ENCODE results near the gene ADGRL3. TPM values are rescaled to one million over a fixed set of nuclear protein-coding genes. Genes with fewer than 3 reads are reported as not detected.

The ADGRL3 gene
- total RNA-seq, 1 donor from 2014 or later, result 0.08 TPM

DNA sequence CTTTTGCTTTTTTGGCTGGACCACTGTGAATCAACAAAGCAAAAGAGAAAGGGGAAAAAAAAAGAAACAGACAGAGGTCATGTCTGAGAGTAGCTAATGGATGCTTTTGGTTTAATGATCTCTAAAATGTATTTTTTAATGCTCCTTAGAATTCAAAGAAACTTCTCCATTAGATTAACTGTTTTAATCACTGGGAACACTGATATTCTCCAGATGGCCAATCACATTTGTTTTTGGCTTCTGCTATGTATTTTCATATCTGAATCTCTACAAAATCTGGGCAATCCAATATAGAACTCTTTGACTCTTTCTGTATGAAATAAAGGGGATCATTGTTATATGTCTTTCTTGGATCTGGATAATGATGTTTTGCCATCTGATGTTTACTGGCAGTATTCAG lies 278.2 kb downstream of the ADGRL3 start:
- no peak for DNase-seq (ENCODE audit: low read depth)

DNA sequence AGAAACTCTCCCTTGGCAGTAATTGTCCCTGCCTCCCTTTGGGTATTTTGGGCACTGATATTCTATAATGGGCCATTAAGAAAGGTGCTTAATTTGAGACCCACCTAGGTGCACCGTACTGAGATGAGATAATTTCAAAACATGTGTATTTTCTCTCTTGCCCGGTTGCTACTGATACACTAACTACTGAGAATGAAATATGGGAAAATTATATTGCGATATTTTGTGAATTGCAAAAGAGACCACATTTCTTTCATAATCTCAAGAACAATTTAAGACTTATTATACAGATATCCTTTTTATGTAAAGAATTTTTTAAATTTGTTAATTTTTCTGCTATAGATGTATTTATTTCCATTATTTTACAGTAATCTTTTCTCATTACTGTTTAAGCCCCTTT lies 284.9 kb downstream of the ADGRL3 start:
- DNase-seq (ENCODE audit: low read depth), result no peak

DNA sequence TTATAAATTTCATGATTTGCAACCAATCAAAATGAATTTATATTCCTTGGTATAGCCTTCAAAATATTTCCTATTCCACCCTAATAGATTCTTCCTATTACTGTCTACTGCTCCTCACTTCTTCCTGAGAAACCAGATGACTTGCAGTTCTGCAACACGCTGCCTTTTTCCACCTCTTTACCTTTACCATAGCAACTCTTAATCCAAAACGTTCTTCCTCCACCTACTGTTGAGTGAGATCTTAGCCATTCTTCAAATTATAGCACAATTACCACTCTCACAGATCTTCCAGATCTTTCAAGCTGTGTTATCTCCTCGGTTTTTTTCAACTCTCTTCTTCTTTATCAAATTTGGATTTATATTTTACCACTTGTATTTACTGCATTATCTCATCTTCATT lies 289.8 kb downstream of the ADGRL3 start:
- no peak for DNase-seq (ENCODE audit: low read depth)

DNA sequence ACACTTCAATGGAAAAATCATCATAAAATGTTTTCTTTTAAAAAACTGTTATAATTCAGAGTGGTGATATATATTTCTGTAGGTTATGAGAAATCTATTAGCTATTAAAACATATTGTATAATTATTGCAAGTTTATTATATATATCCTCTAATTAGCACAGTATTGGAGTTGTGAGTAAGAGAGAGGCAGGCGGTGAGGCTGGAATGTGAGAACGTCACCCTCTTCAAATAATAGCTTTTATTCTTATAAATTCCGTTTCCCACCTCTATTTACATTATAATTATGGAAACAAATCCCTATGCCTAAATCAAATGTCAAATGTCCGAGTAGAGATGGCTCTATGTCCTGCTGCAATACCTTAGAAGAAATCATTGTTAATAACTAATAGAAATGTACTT lies 292.9 kb downstream of the ADGRL3 start:
- no peak for DNase-seq (ENCODE audit: low read depth)

DNA sequence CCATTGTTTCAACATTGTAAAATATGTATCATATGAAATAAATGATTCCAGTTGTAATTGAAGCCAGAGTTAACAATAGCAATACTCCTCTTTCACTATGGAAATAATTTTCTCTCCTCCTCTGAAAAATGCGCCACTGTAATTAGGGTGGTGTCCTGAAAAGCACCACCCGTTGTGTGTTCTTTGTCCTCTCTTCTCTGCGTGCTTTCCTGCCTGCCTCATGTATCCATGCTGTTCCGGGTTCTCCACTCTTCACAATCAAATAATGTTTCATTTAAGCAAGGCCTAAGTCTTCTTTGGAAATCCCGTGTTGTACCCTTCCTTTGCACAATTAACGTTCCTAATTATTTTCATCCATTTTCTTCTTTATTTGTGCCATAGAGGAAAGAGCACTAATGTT lies 293.3 kb downstream of the ADGRL3 start:
- no peak for DNase-seq (ENCODE audit: low read depth)

DNA sequence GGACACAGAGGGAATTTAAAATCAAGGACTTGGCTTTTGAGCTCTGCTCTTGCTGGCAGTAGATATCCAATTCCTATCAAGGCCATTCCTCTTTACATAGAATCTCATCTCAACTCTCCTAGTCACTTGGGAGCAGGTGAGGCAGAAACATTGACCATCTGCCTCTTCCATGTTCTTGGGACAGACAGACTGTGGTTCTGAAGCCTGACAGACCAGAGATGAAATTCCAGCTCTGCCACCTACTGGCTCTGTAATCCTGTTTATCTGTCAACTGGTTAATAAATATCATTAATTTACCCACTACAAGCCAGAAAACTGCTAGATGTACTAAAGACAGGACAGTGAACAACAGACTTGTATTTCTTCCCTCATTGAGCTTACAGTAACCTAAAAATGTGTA lies 300.8 kb downstream of the ADGRL3 start:
- DNase-seq (ENCODE audit: low read depth), result peak; percentile 58

DNA sequence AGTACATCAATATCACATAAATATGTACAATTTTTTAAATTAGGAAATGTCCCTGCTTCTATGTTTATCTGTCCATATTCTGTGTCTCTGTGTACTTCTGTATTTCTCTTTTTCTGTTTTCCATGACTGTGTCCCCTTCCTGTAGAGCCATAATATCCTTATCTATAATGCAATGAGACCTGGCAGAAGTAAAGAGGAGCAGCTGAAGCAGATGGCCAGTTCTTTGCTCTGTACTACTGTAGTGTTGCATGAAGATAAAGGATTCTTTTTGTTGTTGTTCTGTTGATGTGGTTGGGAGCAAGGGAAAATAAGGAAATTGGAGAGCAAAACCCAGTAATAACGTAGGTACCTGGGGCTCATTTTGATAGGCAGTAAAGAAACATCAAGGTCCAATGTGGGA lies 301.7 kb downstream of the ADGRL3 start:
- no peak for DNase-seq (ENCODE audit: low read depth)

DNA sequence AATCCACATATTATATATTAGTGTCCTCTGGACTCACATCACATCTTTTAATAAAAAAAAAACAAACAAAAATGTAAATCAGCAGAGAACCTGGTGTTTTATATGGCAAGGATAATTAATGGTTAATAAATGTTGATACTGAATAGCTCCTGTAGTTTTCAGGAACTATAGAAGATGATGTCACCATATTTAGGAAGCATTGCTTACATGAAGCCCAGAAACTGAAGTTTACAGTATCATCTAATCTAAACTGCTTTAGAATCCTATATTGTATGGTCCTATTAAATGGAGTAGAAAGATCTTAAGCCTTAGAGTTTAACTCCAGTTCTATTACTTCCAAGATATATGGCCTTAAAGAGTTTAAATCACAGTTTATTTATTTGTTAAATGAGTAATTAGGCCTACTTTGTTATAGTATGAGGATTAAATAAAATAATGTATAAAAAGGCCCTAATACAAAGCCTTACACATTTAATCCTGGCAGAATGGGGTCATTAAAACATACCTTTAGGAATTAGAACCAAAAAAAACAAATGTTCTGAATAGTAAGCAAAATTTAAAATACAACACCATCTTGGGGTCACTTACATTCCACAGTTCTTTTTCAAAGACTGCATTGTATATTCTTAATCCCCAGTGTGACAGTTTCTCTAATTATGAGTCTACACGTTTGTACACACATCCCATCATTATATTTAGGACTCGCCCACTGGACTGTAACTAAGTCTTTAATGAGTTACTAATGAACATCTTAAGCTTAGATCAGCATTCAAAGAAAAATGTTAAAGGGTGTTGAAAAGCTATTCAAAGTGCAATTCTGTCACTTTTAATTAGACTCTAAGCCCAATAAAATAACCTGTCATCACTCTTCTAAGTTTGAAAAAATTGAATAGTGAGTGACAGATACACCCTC lies 305.9 kb downstream of the ADGRL3 start:
- DNase-seq (ENCODE audit: low read depth), result no peak

DNA sequence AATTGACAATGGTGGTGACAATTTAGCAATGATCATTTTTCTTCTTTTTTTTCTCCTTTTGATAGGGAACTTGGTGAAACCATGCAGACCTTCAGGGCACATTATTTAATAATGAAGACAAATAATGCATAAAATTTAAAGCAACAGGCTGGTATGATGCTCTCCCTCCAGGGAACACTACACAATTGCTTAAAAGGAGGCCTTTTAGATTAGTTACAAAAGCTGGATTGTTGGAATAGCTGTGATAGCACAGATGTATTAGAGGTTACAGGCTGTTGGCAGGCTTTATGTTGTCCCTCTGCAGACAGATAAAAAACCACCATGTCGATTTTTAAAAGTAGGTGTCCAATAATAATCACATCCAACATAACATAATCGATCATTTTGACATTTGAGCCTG lies 307.0 kb downstream of the ADGRL3 start:
- DNase-seq (ENCODE audit: low read depth), result no peak

DNA sequence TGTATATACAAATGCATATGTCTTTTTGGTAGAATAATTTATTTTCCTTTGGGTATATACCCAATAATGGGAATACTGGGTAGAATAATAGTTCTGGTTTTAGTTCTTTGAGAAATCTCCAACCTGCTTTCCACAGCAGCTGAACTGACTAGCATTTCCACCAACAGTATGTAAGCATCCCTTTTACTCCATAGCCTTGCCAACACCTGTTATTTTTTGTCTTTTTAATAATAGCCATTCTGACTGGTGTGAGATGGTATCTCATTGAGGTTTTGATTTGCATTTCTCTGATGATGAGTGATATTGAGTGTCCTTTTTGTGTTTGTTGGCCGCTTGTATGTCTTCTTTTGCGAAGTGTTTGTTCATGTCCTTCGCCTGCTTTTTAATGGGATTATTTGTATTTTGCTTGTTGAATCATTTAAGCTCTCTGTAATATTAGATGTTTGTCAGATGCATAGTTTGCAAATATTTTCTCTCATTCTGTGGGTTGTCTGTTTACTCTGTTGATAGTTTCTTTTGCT lies 309.7 kb downstream of the ADGRL3 start:
- DNase-seq (ENCODE audit: low read depth), result peak; percentile 87

DNA sequence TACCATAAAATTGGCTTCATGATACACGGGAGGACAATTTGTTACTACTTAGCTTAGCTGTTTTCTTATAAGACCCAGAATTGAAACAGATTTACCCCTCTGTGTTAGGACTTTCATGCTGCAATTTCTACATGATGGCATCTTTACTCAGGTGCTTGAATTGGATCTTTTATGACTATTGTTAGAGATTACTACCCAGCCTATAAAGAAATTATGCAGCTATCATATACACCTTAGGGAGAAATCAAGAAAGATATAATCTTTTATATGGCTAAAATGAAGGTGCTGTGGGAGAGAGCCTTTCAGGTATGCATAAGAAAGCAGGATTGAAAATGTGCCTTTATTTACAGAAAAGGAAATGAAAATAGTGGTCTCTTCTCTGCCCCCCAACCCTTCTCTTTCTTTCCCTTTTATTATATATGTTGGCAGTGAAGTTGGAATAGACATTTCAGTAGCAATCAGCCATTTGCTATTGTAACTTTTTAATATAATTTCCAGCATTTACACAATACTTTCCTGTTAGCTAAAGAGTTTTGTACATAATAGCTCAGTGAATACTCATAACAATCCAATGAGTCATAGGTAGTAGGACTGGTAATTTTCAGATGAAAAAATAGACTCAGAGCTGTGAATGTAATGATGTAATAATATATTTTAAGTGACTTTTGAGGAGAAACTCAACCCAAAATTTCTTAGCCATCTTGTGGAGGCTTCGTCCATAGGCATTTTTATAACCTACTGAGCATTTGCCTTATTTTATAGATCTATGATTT lies 311.8 kb downstream of the ADGRL3 start:
- DNase-seq (ENCODE audit: low read depth), result peak; percentile 63

DNA sequence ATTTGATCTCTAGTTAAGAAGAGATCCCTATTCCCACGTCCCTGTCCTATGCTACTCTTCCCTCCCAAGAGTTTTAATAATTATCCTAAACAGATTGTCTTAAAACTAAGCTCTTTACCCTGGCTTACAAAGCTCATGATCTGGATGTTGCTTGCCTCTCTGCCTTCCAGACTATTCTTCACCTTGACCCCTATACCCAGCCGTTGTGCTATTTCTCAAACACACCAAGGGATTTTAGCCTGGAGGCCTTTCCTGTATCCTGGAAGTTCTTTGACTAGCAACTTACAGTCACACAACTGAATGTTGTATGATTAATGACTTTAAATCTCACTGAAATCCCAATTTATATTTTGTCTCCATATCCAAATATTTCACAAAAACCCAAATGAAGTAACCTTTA lies 314.9 kb downstream of the ADGRL3 start:
- no peak for DNase-seq (ENCODE audit: low read depth)

DNA sequence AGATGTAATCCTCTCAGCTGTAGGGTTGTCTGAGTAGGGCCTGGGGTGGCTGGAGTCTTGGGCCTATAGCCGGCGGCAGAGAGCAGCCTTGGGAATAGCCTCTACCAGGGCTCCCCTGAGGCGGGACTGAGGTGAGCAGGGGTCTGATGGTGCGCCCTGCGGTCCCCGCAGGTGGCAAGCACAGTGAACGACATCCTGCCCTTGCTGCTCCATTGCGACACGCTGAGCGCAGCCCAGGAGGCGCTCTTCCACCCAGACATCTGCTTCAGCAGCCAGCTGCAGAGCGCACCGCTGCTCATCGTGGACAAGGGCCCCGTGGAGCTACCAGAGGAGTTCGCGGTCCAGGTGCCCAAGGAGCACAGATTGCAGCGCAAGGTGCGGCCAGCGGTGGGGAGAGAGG lies 317.0 kb downstream of the ADGRL3 start:
- no peak for DNase-seq (ENCODE audit: low read depth)

DNA sequence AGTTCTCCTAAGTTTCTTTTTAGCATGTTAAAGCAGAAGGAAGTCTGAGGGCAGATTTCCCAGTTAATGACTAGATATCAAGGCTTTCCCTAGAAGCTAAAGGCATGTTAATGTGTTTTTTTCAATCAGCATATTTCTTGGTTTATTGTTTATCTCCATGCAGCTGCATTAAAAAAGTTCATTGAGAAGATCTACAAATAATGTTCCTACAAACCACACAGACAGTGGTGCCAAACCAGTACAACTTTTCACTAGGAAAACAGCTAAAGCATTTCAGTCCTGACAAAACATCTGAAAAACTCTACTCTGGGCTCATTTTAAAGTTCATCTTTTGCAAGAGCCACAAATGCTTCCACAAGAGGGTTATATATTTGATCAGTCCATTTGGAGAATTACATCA lies 320.0 kb downstream of the ADGRL3 start:
- DNase-seq (ENCODE audit: low read depth), result peak; percentile 28

DNA sequence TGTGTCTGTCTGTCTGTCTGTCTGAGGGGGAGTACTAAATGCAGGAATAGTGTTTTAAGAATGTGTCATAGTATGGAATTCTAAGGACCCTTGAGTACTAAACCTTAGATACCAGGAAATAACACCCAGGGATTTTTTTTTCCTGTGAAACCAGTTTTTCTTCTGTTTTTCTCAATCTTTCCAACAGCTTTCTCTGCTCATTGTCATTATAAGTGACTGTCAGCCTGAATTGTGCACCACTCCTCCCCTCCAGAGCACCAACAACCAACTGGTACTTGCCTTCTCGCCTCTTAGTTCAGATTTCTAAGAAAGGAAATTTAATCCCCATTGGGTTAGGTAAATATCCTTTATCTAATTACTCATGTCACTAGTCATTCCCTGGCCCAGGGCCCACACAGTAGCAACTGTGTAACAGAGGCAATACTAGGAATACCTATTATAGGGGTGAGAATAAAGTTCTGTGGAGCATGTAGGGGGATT lies 320.6 kb downstream of the ADGRL3 start:
- peak; percentile 74 for DNase-seq (ENCODE audit: low read depth)

DNA sequence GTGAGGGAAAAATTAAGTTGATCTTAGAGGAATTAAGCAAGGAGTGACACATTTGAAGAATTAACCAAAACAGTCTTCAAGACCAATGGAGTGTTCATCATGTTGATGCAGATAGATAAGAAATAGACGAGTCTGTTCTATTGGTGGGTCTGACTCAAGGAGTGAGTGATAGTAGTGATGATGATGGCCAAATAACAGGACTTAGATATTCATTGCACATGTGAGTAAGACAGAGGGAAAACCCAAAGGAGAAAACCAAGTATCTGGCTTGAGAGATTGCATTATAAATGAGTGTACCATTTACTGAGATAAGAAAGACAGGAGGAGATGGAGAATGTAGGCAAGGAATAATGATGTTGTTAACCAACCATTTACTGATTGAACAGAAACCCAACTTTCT lies 321.3 kb downstream of the ADGRL3 start:
- no peak for DNase-seq (ENCODE audit: low read depth)

DNA sequence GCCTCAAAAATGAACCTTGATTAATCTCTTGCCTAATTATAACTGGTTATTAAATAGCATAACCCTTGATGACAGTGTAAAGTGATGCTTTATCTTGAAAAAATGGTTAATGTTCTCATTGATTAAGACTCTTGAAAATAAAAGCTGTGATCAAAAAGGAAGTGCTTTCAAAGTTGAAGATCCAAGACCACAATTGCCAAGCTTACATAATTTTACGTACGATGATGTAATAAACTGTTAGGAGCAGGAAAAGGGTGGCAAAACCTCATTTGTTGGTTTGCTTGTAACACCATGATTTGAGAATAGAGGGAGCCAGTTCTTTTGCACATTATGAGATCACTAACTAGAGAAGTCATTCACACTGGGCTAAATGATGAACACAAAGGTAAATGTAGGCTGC lies 322.2 kb downstream of the ADGRL3 start:
- no peak for DNase-seq (ENCODE audit: low read depth)

DNA sequence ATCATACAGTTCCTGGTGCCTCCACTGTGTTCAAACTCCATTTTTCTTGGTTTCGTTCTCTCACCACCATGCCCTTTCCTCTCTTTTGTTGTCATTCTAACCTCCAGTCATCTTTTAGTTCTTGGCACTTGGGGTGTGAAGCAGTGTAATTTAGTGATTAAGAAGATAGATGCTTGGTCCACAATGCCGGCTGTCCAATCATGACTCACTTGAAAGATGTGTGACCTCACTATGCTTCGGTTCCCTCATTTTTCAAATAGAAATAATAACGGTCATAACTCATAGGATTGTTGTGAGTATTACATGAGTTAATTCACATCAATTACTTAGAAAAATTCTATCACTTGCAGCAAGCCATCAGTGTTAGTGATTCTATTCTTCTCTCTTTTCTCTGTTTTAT lies 327.8 kb downstream of the ADGRL3 start:
- DNase-seq (ENCODE audit: low read depth), result no peak

DNA sequence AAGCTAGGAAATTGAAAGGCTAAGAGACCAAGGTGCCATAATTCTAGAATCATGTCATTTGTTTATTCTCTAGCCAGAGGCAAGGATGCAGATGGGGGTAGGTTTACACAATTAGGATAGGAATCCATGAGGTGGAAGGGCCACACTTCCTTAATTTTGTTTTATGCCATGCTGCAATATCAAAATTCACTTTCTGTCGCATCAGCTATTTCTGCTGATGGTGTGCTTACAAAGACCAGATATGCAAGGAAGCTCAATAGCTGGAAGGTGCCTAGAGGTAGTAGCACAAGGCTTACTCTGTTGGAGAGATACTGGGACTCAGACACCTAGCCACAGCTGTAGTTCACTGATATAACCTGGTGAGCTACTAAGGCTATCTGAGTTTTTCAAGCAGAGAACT lies 328.5 kb downstream of the ADGRL3 start:
- DNase-seq (ENCODE audit: low read depth), result no peak

DNA sequence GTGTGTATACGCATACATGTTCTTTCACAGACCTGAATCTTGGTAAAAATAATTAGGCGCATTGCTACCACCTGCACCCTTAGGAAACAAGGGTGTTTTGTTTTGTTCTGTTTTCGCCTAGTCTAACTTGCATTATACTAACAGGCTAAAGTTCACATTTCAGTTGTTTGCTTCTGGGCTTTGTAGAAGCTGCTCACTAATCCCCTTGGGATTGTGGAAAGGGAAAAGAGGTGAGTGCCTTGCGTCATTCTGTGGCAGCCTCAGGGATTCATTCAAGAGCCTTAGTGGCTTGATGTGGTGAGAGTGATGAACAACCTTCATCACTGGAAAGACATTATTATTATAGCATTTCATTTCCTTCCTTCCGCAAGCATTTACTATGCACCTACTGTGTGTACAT lies 331.1 kb downstream of the ADGRL3 start:
- no peak for DNase-seq (ENCODE audit: low read depth)

DNA sequence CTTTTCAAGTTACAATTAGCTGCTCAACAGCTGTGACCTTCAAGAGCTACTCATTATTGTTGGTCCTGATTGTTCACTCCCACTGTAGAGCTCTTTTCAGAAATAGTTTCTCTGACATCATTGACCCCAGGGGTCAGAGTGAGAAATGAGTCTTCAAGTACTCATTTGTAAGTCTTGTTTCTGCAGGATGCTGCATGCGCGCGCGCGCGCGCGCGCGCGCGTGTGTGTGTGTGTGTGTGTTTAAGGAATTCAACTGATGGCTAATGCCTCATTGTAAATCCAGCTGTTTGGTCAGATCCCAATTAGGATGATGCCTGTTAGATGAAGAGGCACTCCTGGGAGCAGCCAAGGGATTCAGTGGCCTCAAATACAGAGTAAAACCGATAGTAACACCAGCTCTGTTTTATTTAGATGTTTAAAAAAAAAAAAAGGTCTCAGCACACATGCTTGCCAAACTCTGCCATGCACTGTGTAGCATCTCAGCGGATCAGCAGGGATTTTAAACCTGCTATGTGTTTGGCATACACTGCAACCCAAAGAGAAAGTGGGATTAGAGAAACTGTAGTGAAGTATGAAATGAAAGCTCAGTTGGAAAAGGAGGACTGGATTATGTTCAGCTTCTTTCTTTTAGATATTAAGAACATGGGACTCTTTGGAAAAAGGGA lies 332.3 kb downstream of the ADGRL3 start:
- no peak for DNase-seq (ENCODE audit: low read depth)

DNA sequence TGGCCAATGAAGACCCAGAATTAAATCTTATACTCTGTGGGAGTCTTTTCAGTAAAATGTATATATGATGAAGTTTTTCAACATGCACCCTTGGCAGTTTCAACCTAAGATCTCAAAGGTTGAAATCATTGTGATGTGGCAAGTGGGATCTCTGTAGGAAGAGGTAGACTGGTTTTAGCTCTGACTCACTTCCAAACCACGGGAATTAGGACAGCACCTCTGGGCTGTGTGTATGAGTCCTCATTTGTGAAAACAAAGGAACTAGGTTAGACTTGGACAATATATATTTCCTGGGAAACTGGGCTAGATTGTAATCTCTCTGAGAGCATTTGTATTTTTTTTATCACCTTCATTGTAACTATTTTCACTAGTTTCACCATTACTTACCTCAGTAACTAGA lies 333.0 kb downstream of the ADGRL3 start:
- DNase-seq (ENCODE audit: low read depth), result no peak
